Panc1 (cell line): ENCODE data around the gene RNPS1. TPM values are rescaled to one million over a fixed set of nuclear protein-coding genes. Genes with fewer than 3 reads are reported as not detected.

ENCODE experiments used
- ATAC-seq: fragments of 200-7000 bp; cut with Tn5 transposase; 2 replicates; pipeline ENCODE4 v1.9.1; 2020; ENCODE audit warnings: mild to moderate bottlenecking, moderate library complexity
- BruUV-seq: library from RNA; stranded (reverse); fragments of 400-500 nt; replicated peaks from 2 replicates; lab custom pipeline; 2021; lab: Mats Ljungman, UMichigan
- CTCF ChIA-PET: fragments of 300-600 bp; sonication (Branson Sonifier 250); formaldehyde crosslinking; loops from one replicate; lab custom pipeline; 2022; ENCODE audit warnings: antibody characterized with exemption; lab: Charles Lee
- POLR2A ChIA-PET: fragments of 300-600 bp; sonication (Branson Sonifier 250); formaldehyde crosslinking; loops from one replicate; lab custom pipeline; 2022; ENCODE audit warnings: antibody characterized with exemption; lab: Charles Lee
- DNase-seq: peaks from one replicate; pipeline ENCODE4 v3.0.0-alpha.2; 2010; ENCODE audit warnings: low read depth, low spot score
- H3K27ac ChIP-seq: 2 replicates; pipeline ENCODE4 v1.5.1; 2011; ENCODE audit warnings: mild to moderate bottlenecking, low read length, inconsistent platforms
- H3K27me3 ChIP-seq: fragments of 200-500 bp; sonication (Bioruptor generic); 2 replicates; pipeline ENCODE4 v1.6.0; 2014; ENCODE audit warnings: low read length, inconsistent platforms; ENCODE audit not compliant: control insufficient read depth, insufficient read depth
- H3K36me3 ChIP-seq: fragments of 200-500 bp; sonication (Bioruptor generic); 2 replicates; pipeline ENCODE4 v1.5.1; 2014; ENCODE audit warnings: inconsistent platforms, mild to moderate bottlenecking, low read length, moderate library complexity; ENCODE audit not compliant: control insufficient read depth, insufficient read depth
- H3K4me1 ChIP-seq: 2 replicates; pipeline ENCODE4 v1.5.1; 2011; ENCODE audit warnings: inconsistent platforms, mild to moderate bottlenecking, low read length, moderate library complexity; ENCODE audit not compliant: control insufficient read depth, insufficient read depth
- H3K4me3 ChIP-seq, 2 experiments: 2 replicates each; pipeline ENCODE4 v1.5.1; 2011 to 2012; ENCODE audit warnings: low read depth in 2 of 2, low read length in 2 of 2, mild to moderate bottlenecking in 2 of 2, inconsistent platforms in 1 of 2, moderate library complexity in 1 of 2
- H3K9me3 ChIP-seq: fragments of 200-500 bp; sonication (Bioruptor generic); 2 replicates; pipeline ENCODE4 v1.5.1; 2014; ENCODE audit warnings: low read depth, mild to moderate bottlenecking, inconsistent platforms, low read length, moderate library complexity; ENCODE audit not compliant: control insufficient read depth, insufficient read depth
- CTCF ChIP-seq: fragments of 450-650 bp; IDR thresholded peaks from 2 replicates; pipeline ENCODE4 v1.5.1; 2017; ENCODE audit warnings: mild to moderate bottlenecking
- POLR2AphosphoS5 ChIP-seq: IDR thresholded peaks from 2 replicates; pipeline ENCODE4 v1.6.1; 2012; ENCODE audit warnings: mild to moderate bottlenecking, low read depth, low read length, moderate library complexity
- REST ChIP-seq, 2 experiments: IDR thresholded peaks; 2 replicates each; pipeline ENCODE4 v1.6.1; 2011 to 2012; ENCODE audit warnings: low read depth in 2 of 2, control low read depth in 1 of 2, low read length in 1 of 2, mild to moderate bottlenecking in 1 of 2, moderate library complexity in 1 of 2; ENCODE audit not compliant: insufficient read depth in 1 of 2
- SIN3A ChIP-seq: IDR thresholded peaks from 2 replicates; pipeline ENCODE4 v1.6.1; 2012; ENCODE audit warnings: low read depth, mild to moderate bottlenecking, low read length, moderate library complexity, borderline replicate concordance; ENCODE audit not compliant: insufficient read depth
- TCF7L2 ChIP-seq: IDR thresholded peaks from 2 replicates; pipeline ENCODE4 v1.6.1; 2011; ENCODE audit warnings: mild to moderate bottlenecking, low read depth, low read length, inconsistent platforms
- in situ Hi-C: cut with HindIII; loops from 2 replicates; pipeline ENCODE4 v1.10.0; 2016; ENCODE audit warnings: low sequenced_read_pairs, low pct_unique_long_range_greater_than_20kb
- intact Hi-C: fragments of 100-400 bp; cut with micrococcal nuclease; formaldehyde crosslinking; loops from one replicate; pipeline ENCODE4 v1.10.0; 2022; ENCODE audit not compliant: unreplicated experiment
- total RNA-seq: library from RNA; stranded (reverse); gene quantifications from one replicate; pipeline ENCODE4 v1.2.1, GENCODE V29; 2021; ENCODE audit not compliant: unreplicated experiment

RNPS1 gene
- total RNA-seq, 1 experiment from 2014 or later: 249 TPM

GRCh38 chr16:2298621-2299020, 30.7 kb upstream of the RNPS1 start:
- H3K27me3 ChIP-seq: no peaks in the 10 kb centered on the region
- in situ Hi-C loops: no loop called here
- CTCF ChIA-PET: no interaction called here
- no peaks in the 10 kb centered on the region for H3K36me3 ChIP-seq
- DNase-seq (no peak), ATAC-seq (no peak)
- BruUV-seq: no TSS peak
- POLR2A ChIA-PET: no interaction called here
- intact Hi-C loops: no loop called here
- no peaks in the 10 kb centered on the region for H3K9me3 ChIP-seq
- no peak overlapping the region for H3K4me3 ChIP-seq
- no peaks in the 10 kb centered on the region for H3K4me1 ChIP-seq
- no peak for TF ChIP-seq SIN3A
- no peak for TF ChIP-seq POLR2AphosphoS5
- TF ChIP-seq REST (IDR thresholded peaks at IDR 0.05; ENCODE audit: insufficient read depth in 1 of 2, low read depth in 2 of 2, low read length in 1 of 2): no peak
- no peak for TF ChIP-seq TCF7L2
- TF ChIP-seq CTCF: no peak
- H3K27ac ChIP-seq: no peak overlapping the region

GRCh38 chr16:2297506-2297860, 29.6 kb upstream of the RNPS1 start:
- in situ Hi-C loops: no loop called here
- Histone ChIP-seq H3K4me1 (no peaks in the 10 kb centered on the region), H3K9me3 (no peaks in the 10 kb centered on the region), H3K27me3 (no peaks in the 10 kb centered on the region), H3K4me3 (no peak overlapping the region), H3K36me3 (no peaks in the 10 kb centered on the region), H3K27ac (no peak overlapping the region)
- ChIA-PET CTCF (no interaction called here), POLR2A (no interaction called here)
- intact Hi-C loops: no loop called here
- TF ChIP-seq POLR2AphosphoS5 (no peak), SIN3A (no peak), REST (IDR thresholded peaks at IDR 0.05; ENCODE audit: insufficient read depth in 1 of 2, low read depth in 2 of 2, low read length in 1 of 2) (no peak), CTCF (no peak), TCF7L2 (no peak)
- BruUV-seq: no TSS peak
- ATAC-seq (no peak), DNase-seq (no peak)
